ENCODE data around the gene MSI1.
"Not testable (repeated sequence)": the region's sequence is repeated elsewhere in the genome, so short reads cannot be mapped to it uniquely, and the experiment has no call there.

MSI1 gene

DNA sequence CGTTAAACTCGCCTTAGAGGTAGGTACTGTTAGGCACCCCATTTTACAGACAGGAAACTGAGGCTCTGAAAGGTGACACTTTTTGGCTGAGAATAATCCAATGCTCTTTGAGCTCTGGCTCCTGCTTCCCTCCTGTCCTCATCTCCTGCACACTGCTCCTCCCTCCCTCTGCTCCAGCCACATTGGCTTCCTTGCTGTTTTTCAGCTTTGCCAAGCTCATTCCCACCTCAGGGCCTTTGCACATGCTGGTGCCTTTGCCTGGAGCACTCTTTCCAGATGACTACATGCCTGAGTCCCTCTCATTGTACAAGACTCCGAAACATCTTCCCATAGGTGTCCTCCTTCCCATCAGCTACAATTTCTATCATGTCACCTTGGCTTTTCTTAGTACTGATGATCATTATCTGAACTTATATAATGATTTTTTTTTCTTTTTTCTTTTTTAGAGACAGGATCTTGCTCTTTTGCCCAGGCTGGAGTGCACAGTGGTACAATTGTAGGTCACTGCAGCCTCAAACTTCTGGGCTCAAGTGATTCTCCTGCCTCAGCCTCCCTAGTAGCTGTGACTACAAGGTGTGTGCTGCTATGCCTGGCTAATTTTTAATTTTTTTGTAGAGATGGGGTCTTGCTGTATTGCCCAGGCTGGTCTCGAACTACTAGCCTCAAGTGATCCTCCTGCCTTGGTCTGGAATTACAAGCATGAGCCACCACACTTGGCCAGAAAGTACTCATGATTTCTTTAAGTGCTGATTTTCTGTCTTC, 15.2 kb downstream of the MSI1 start:
- DNase-seq (ENCODE audit: low read depth) = no peak

GRCh38 chr12:120353136-120353535, 15.8 kb downstream of the MSI1 start:
- DNase-seq (ENCODE audit: low read depth) = no peak

- peak; percentile 71 for DNase-seq (ENCODE audit: low read depth)
Observed at GRCh38 chr12:120352117-120352516, 16.8 kb downstream of the MSI1 start.

- no peak for DNase-seq (ENCODE audit: low read depth)
Observed at GRCh38 chr12:120350576-120351350, 18.2 kb downstream of the MSI1 start.

- no peak for DNase-seq (ENCODE audit: low read depth)
Observed at GRCh38 chr12:120347766-120348165, 21.2 kb downstream of the MSI1 start.

DNA sequence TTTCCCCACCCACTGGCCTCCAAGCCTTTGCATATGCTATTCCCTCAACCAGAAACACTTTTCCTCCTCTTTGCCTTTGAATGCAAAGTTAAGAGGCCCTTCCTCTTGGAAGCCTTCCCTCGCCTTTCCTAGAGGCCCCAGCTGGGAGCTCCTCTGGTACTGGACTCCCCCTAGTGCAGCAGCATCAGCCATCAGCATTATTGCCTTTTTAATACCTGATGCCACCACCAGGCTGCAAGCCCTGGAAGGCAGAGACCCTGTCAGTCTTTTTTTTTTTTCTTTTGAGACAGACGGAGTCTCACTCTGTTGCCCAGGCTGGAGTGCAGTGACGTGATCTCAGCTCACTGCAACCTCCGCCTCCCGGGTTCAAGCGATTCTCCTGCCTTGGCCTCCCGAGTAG, 22.3 kb downstream of the MSI1 start:
- no peak for DNase-seq (ENCODE audit: low read depth)

DNA sequence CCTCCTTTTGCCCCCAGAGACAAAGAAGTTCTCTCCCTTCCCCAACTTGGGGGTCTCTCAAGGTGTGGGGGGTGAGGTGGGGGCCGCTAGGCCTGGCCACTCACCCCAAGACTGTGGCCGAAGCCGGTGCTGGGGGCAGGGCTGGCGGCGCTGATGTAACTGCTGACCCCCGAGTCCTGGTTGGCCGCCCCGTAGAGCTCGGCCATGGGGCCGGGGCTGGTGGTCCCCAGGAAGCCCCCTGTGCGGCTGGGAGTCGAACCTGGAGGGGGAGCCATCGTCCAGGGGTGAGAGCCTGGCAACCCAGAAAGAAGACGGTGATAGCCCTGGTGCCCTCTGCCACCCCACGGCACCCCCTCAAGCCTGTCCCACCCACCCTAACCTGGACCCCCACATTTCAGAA, 22.9 kb downstream of the MSI1 start:
- DNase-seq (ENCODE audit: low read depth) = no peak

DNA sequence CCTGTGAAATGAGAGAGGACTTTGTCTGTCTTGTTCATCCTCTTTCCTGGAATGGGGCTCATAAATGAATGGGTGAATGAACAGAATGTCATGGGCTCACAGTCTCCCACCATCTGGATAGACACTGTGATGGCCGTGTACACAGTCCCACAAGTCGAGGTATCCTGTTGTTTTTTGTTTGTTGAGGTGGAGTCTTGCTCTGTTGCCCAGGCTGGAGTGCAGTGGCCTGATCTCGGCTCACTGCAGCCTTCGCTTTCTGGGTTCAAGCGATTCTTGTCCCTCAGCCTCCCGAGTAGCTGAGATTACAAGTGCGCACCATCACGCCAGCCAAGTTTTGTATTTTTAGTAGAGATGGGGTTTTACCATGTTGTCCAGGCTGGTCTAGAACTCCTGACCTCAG, 25.3 kb downstream of the MSI1 start:
- no peak for DNase-seq (ENCODE audit: low read depth)

DNA sequence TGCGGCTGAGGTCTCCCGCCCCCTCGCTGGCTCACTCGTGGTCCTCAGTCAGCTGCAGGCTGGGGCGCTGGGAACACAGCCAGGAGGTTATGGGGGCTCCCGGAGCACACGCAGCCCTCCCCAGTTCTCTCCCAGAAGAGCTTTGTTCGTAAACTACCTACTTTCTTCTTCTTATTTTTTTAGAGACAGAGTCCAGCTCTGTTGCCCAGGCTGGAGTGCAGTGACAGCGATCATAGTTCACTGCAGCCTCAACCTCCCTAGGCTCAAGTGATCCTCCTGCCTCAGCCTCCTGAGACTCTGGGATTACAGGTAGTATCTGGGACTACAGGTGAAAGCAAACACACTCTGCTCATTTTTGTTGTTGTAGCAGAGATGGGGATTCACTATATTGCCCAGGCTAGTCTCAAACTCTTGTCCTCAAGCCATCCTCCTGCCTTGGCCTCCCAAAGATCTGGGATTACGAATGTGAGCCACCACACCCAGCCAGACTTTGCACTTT, 25.9 kb downstream of the MSI1 start:
- DNase-seq (ENCODE audit: low read depth) = no peak

- no peak for DNase-seq (ENCODE audit: low read depth)
Observed at GRCh38 chr12:120342175-120343038, 26.6 kb downstream of the MSI1 start.

GRCh38 chr12:120339256-120339655, 29.7 kb downstream of the MSI1 start:
- DNase-seq (ENCODE audit: low read depth) = no peak

DNA sequence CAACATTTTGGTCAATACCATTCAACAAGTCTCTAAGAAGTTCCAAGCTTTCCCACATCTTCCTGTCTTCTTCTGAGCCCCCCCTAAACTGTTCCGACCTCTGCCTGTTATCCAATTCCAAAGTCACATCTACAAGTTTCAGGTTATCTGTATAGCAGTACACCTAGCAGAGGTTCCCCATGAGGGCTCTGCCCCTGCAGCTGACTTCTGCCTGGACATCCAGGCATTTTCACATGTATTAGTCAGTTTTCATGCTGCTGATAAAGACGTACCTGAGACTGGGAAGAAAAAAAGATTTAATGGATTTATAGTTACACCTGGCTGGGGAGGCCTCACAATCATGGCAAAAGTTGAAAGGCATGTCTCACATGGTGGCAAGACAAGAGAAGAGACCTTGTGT, 31.2 kb downstream of the MSI1 start:
- DNase-seq (ENCODE audit: low read depth) = no peak

DNA sequence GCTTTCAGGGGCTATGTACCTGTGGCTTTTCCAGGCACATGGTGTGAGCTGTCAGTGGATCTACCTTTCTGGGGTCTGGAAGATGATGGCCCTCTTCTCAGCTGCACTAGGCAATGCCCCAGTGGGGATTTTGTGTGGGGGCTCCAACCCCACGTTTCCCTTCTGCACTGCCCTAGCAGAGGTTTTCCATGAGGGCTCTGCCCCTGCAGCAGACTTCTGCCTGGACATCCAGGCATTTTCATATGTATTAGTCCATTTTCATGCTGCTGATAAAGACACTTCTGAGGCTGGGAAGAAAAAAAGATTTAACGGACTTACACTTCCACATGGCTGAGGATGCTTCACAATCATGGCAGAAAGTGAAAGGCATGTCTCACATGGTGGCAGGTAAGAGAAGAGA, 32.6 kb downstream of the MSI1 start:
- DNase-seq (ENCODE audit: low read depth) = not testable (repeated sequence)

DNA sequence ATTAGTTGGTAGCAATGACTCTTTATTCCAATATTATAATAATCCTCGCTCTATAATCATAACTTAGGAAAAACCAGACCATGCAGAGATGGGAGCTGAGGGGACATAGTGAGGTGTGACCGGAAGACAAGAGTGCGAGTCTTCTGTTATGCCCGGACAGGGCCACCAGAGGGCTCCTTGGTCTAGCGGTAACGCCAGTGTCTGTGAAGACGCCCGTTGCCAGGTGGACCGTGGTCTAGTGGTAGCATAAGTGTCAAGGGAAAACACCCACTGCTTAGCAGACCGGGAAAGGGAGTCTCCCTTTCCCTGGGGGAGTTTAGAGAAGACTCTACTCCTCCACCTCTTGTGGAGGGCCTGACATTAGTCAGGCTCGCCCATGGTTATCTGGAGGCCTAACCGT, 33.5 kb downstream of the MSI1 start:
- DNase-seq (ENCODE audit: low read depth) = peak; percentile 57

- DNase-seq (ENCODE audit: low read depth) = no peak
Observed at GRCh38 chr12:120332523-120332922, 36.4 kb downstream of the MSI1 start.

DNA sequence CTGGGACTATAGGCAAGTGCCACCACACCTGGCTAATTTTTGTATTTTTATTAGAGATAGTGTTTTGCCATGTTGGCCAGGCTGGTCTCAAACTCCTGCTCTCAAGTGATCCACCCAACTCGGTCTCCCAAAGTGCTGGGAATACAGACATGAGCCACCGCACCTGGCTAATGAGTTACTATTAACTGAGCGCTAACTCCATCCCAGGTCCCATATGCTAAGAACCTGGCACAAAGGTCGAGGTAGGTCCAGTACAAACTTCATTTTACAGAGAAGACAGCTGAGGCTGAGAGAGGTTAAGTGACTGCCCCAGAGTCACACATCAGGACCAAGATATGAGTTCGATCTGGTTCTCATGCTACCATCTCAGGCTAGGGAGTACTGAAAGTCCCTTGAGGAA, 36.9 kb downstream of the MSI1 start:
- no peak for DNase-seq (ENCODE audit: low read depth)

- DNase-seq (ENCODE audit: low read depth) = no peak
Observed at GRCh38 chr12:120331390-120331789, 37.6 kb downstream of the MSI1 start.

GRCh38 chr12:120328228-120328627, 40.7 kb downstream of the MSI1 start:
- no peak for DNase-seq (ENCODE audit: low read depth)

GRCh38 chr12:120327593-120327992, 41.4 kb downstream of the MSI1 start, which contains the start of gene PLA2G1B:
Gene PLA2G1B, minus strand, starts transcription at chr12:120327779. Its CDS starts 26 bp downstream, at chr12:120327753.
- no peak for DNase-seq (ENCODE audit: low read depth)

GRCh38 chr12:120324841-120325417, 44.0 kb downstream of the MSI1 start:
- no peak for DNase-seq (ENCODE audit: low read depth)

DNA sequence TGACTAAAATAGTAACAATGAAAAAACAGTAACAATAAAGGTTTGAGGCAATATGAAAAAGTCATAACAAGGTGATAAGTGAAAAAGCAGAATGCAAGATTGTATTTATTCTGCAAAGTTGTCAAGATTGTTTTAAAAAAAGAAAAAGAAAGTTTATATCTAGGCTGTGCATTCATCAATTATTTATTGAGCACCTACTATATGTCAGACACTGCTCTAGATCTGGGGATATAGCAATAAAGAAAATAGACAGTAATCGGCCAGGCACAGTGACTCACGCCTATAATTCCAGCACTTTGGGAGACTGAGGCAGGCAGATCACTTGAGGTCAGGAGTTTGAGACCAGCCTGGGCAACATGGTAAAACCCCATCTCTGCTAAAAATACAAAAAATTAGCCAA, 45.2 kb downstream of the MSI1 start:
- DNase-seq (ENCODE audit: low read depth) = no peak

Measured in EH (cell line).